Gastroesophageal sphincter (tissue), 4 donors: Measurements from ENCODE around the gene LSM14A. TPM values are rescaled to one million over a fixed set of nuclear protein-coding genes. Genes with fewer than 3 reads are reported as not detected.

Source experiments
- ATAC-seq: fragments of 150-250 bp; one replicate; pipeline ENCODE4 v1.9.1; 2016; ENCODE audit warnings: mild to moderate bottlenecking, moderate library complexity
- H3K27ac ChIP-seq, 4 donors: fragments of 200-600 bp; sonication (generic) in 3 of 4; 1 replicate in 3 of 4; 2 replicates in 1 of 4; pipeline ENCODE4 v1.5.1; 2016 to 2019
- H3K27me3 ChIP-seq: fragments of 200-600 bp; sonication (generic); one replicate; pipeline ENCODE4 v1.5.1; 2019
- H3K36me3 ChIP-seq, 2 donors: fragments of 200-600 bp; sonication (generic); one replicate each; pipeline ENCODE4 v1.5.1; 2019; ENCODE audit warnings: control low read depth in 1 of 2
- H3K4me1 ChIP-seq, 3 donors: fragments of 200-600 bp; sonication (generic); 1 replicate in 2 of 3; 2 replicates in 1 of 3; pipeline ENCODE4 v1.5.1; 2016 to 2019; ENCODE audit warnings: control low read depth in 2 of 3
- H3K4me3 ChIP-seq, 2 donors: fragments of 200-600 bp; sonication (generic); one replicate each; pipeline ENCODE4 v1.5.1; 2019; ENCODE audit warnings: mild to moderate bottlenecking in 1 of 2, moderate library complexity in 1 of 2
- H3K9me3 ChIP-seq, 3 donors: fragments of 200-600 bp; sonication (generic); one replicate each; pipeline ENCODE4 v1.5.1; 2017 to 2019; ENCODE audit warnings: control low read depth in 2 of 3
- EP300 ChIP-seq: sonication (generic); formaldehyde crosslinking; IDR thresholded peaks from one replicate; pipeline ENCODE4 v1.6.1; 2017; ENCODE audit warnings: antibody characterized with exemption, mild to moderate bottlenecking
- POLR2A ChIP-seq, 2 donors: fragments of 450-650 bp; IDR thresholded peaks; one replicate each; pipeline ENCODE4 v1.6.1; 2017; ENCODE audit warnings: antibody characterized with exemption in 2 of 2, mild to moderate bottlenecking in 2 of 2, moderate library complexity in 1 of 2
- POLR2AphosphoS5 ChIP-seq: sonication (generic); formaldehyde crosslinking; IDR thresholded peaks from one replicate; pipeline ENCODE4 v1.6.1; 2017; ENCODE audit warnings: antibody characterized with exemption
- WGBS, 2 donors: methylation state at CpG; one replicate each; pipeline ENCODE4 v1.1.5; 2018; ENCODE audit warnings: low coverage in 1 of 2; 5-methylcytosine and 5-hydroxymethylcytosine counted together
- total RNA-seq, 4 donors: library from RNA; depleted of rRNA; stranded (reverse); fragments of >200 nt; gene quantifications; one replicate each; pipeline ENCODE4 v1.1.0, GENCODE V29; 2016
- TF ChIP-seq, protein P1 (sequence below), 4 experiments: fragments of 200-600 bp in 2 of 4; fragments of 450-650 bp in 2 of 4; sonication (generic) in 1 of 4; IDR thresholded peaks; one replicate each; pipeline ENCODE4 v1.5.1; 2017 to 2019; ENCODE audit warnings: antibody characterized with exemption in 4 of 4, mild to moderate bottlenecking in 2 of 4, moderate library complexity in 2 of 4

Gene LSM14A
- total RNA-seq, 4 donors from 2014 or later, result 106 to 141 (median 128) TPM

DNA sequence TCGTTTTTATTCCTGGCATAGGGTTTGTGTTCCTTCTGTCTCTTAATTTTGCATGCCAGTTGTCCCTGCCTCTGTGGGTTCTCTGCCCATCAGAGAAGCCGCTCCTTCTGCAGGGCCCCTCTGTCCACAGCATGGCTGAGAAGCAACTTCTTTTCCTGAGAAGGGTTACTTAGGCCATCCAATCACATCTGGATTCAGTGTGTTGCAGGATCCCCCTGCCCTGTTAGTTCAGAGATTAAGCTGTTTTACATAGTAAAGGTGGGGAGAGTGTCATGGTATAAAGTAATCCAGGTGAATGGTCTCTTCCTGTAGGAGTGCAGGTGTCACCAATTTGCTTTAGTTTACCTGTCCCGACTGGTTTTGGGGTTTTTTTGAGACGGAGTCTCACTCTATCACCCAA is 59.1 kb downstream of the LSM14A start:
- H3K36me3 ChIP-seq, result peaks cover 0 to 50% of the 10 kb centered on the region in 2 donors
- H3K4me3 ChIP-seq, result no peak overlapping the region
- no peak overlapping the region for H3K27ac ChIP-seq
- no peaks in the 10 kb centered on the region for H3K27me3 ChIP-seq
- no peak for TF ChIP-seq POLR2AphosphoS5
- no peak for TF ChIP-seq EP300
- TF ChIP-seq, protein P1, sequence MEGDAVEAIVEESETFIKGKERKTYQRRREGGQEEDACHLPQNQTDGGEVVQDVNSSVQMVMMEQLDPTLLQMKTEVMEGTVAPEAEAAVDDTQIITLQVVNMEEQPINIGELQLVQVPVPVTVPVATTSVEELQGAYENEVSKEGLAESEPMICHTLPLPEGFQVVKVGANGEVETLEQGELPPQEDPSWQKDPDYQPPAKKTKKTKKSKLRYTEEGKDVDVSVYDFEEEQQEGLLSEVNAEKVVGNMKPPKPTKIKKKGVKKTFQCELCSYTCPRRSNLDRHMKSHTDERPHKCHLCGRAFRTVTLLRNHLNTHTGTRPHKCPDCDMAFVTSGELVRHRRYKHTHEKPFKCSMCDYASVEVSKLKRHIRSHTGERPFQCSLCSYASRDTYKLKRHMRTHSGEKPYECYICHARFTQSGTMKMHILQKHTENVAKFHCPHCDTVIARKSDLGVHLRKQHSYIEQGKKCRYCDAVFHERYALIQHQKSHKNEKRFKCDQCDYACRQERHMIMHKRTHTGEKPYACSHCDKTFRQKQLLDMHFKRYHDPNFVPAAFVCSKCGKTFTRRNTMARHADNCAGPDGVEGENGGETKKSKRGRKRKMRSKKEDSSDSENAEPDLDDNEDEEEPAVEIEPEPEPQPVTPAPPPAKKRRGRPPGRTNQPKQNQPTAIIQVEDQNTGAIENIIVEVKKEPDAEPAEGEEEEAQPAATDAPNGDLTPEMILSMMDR (IDR thresholded peaks at IDR 0.05), result no peak
- ATAC-seq, result no peak
- peaks cover 0 to 27% (median 8%) of the 10 kb centered on the region in 3 donors for H3K4me1 ChIP-seq
- 81 to 90% methylated on average over 3 to 4 of the region's 4 CpGs for WGBS, 2 donors
- H3K9me3 ChIP-seq, result no peaks in the 10 kb centered on the region

DNA sequence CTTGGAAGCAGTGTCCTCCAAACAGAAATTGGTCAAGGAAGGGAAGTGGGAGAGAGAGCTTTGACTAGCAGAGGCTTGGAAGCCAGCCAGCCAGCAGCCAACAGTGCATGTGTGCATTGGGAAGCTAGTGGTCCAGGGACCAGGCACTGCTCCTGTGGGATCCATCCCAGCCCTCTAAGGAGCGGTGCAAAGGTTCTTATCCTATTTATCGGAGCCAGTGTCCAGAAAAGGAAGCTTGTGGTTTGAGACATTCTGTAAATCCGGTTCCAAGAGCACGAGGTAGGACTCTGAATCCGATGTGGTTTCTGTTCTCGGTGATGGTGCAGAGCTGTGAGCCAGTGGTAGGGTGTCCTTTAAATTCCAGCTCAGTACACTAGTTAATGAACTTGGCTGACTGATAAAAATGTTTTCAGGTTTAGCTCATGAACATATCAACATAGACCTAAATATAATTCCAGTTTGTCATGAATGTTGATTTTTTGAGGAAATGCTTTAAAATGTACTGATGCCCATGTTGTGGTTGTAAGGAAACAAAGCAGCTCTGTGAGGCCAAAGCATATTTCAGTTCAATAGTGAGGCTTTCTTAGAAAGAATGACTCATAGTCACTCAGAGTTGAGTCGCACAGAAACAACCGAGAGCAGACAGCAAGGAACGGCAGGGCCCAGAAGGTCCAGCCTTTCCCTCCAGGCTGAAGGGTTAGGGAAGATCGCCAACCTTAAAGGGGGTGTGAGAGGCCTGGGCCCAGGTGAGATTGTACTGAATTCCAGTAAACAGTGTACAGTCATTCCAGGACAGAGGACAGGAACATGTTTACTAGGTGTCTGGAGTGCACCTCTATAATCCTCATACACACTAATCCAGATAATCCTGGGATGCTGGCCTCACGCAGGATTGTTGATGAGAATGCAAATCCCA is 60.5 kb downstream of the LSM14A start:
- H3K4me1 ChIP-seq, result peaks cover 0 to 27% (median 8%) of the 10 kb centered on the region in 3 donors
- no peak overlapping the region for H3K4me3 ChIP-seq
- 24 to 31% methylated on average over 11 of the region's 11 CpGs for WGBS, 2 donors
- peak overlapping the region in 3 of 4 donors; percentile 48 to 59 (median 58) for H3K27ac ChIP-seq
- TF ChIP-seq POLR2A (IDR thresholded peaks at IDR 0.05) (no peak), POLR2AphosphoS5 (peak; percentile 15)
- peak; percentile 72 for ATAC-seq
- H3K36me3 ChIP-seq, result peaks cover 0 to 37% of the 10 kb centered on the region in 2 donors
- no peaks in the 10 kb centered on the region for H3K9me3 ChIP-seq
- no peaks in the 10 kb centered on the region for H3K27me3 ChIP-seq

DNA sequence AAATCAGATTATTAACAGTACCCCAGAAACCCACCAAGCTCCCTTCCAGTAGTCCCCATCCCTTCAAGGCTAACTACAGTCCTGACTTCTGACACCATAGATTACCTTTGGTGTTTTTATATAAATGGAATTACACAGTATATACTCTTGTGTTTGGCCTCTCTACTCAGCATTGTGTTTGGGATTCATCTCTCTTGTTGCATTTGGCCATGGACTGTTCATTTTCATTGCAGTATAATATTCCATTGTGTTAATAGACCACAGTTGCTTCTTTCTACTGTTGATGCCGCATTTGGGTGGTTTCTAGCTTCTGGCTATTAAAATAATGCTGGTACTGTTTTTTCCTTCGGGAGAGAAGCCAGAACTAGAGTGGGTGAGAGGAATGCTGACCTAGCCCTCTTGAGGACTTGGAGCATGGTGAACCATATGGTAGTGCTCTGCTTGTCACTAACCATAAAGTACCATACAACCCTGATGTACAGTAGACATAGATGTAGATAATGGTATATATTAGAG is 63.2 kb downstream of the LSM14A start:
- no peak for ATAC-seq
- peaks cover 0 to 27% (median 8%) of the 10 kb centered on the region in 3 donors for H3K4me1 ChIP-seq
- H3K27me3 ChIP-seq, result no peaks in the 10 kb centered on the region
- H3K27ac ChIP-seq, result no peak overlapping the region
- no peaks in the 10 kb centered on the region for H3K9me3 ChIP-seq
- H3K36me3 ChIP-seq, result peaks cover 0 to 10% of the 10 kb centered on the region in 2 donors
- H3K4me3 ChIP-seq, result no peak overlapping the region
- WGBS, 2 donors, result 100% methylated on average over 1 of the region's 2 CpGs; no CpG with 5 or more reads in 1 of the 2 donors
- TF ChIP-seq POLR2AphosphoS5 (no peak), EP300 (no peak), POLR2A (IDR thresholded peaks at IDR 0.05) (no peak)
- TF ChIP-seq, protein P1 (IDR thresholded peaks at IDR 0.05), result no peak

DNA sequence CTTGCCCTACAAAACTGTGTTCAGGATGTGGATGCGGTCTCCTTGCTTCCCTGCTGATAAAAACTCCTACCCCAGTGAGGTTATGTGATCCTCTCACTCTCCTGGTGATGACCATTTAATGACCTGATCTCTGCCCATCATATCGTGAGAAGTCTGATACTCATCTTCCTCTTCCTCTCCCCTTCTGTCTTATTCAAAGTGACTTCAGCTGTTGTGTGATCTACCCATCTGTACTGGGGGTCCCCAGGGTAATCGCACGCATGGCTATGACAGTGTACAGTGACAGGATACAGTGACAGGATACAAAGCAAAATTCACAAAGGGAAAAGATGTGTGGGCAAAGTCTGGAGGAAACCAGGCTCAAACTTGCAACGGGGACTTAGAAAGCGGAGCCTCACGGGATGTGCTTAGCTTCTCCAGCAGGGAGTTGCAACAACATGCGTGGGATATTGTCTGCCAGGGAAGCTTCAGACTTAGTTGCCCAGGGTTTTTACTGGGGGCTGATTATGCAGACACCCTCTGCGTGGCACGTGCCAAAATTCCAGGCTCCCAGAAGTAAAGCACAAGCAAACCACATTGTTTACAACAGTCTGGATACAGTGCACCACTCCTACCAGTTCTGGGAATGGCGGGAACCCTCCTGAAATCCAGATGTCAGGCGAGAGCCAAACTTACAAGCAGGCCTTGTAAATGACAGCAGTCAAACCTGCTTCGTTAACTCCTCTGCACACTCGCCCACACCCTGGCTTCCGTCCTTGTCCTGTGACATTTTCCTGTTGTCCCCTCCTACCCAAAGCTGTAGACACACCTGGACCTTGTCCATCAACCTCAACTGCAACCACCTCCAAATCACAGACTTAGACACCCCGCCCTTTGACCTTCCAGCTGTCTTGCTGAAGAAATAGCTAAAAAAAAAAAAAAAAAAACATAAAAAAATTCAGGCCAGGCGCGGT is 64.0 kb downstream of the LSM14A start:
- ATAC-seq, result no peak
- Histone ChIP-seq H3K27me3 (no peaks in the 10 kb centered on the region), H3K4me1 (peaks cover 0 to 27% (median 8%) of the 10 kb centered on the region in 3 donors), H3K27ac (no peak overlapping the region), H3K36me3 (peaks cover 0 to 2% of the 10 kb centered on the region in 2 donors), H3K4me3 (no peak overlapping the region), H3K9me3 (no peaks in the 10 kb centered on the region)
- TF ChIP-seq POLR2A (IDR thresholded peaks at IDR 0.05) (no peak), EP300 (no peak), POLR2AphosphoS5 (no peak)
- TF ChIP-seq, protein P1 (IDR thresholded peaks at IDR 0.05), result no peak
- WGBS, 2 donors, result 61 to 72% methylated on average over 10 to 14 of the region's 18 CpGs

DNA sequence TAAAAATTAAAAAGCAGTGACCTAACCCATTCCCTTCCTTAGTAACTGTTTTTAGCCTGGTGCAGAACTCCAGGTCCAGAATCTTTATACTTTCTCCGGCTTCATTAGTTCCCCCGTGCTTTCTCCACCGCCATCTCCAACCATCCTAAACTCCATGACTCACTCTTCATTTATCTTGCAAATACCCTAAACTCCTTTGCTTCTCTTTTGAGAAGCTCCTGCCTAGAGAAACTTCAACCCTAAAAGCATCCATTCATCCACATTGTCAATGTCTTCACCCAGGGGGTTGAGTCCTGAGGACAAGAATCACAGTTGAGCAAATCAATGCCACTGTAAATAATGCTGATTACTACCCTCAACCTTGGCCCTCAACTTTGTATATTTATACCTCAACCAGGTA is 65.0 kb downstream of the LSM14A start:
- no peaks in the 10 kb centered on the region for H3K9me3 ChIP-seq
- no peaks in the 10 kb centered on the region for H3K36me3 ChIP-seq
- TF ChIP-seq EP300 (no peak), POLR2A (IDR thresholded peaks at IDR 0.05) (no peak), POLR2AphosphoS5 (no peak)
- TF ChIP-seq, protein P1 (IDR thresholded peaks at IDR 0.05), result no peak
- no peaks in the 10 kb centered on the region for H3K27me3 ChIP-seq
- ATAC-seq, result no peak
- no peak overlapping the region for H3K4me3 ChIP-seq
- H3K4me1 ChIP-seq, result peaks cover 0 to 23% (median 8%) of the 10 kb centered on the region in 3 donors
- H3K27ac ChIP-seq, result no peak overlapping the region
- 78 to 88% methylated on average over 2 to 3 of the region's 3 CpGs for WGBS, 2 donors
